HG03432 (cell line): Measurements from ENCODE around the gene NBPF3.
"Not testable (repeated sequence)": the region's sequence is repeated elsewhere in the genome, so short reads cannot be mapped to it uniquely, and the experiment has no call there.

Source experiments
- ATAC-seq: cut with Tn5 transposase; IDR thresholded peaks from one replicate; pipeline ENCODE4 v1.9.1; 2021; ENCODE audit warnings: mild to moderate bottlenecking, moderate library complexity; ENCODE audit not compliant: unreplicated experiment

NBPF3 gene, protein sequence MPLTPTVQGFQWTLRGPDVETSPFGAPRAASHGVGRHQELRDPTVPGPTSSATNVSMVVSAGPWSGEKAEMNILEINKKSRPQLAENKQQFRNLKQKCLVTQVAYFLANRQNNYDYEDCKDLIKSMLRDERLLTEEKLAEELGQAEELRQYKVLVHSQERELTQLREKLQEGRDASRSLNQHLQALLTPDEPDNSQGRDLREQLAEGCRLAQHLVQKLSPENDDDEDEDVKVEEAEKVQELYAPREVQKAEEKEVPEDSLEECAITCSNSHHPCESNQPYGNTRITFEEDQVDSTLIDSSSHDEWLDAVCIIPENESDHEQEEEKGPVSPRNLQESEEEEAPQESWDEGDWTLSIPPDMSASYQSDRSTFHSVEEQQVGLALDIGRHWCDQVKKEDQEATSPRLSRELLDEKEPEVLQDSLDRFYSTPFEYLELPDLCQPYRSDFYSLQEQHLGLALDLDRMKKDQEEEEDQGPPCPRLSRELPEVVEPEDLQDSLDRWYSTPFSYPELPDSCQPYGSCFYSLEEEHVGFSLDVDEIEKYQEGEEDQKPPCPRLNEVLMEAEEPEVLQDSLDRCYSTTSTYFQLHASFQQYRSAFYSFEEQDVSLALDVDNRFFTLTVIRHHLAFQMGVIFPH

GRCh38 chr1:21439721-21440629 lies at the start of gene NBPF3:
Gene NBPF3 (plus strand): TSS chr1:21440137. CDS start chr1:21445087, 4,950 bp downstream.
- ATAC-seq: peak; percentile 97

DNA sequence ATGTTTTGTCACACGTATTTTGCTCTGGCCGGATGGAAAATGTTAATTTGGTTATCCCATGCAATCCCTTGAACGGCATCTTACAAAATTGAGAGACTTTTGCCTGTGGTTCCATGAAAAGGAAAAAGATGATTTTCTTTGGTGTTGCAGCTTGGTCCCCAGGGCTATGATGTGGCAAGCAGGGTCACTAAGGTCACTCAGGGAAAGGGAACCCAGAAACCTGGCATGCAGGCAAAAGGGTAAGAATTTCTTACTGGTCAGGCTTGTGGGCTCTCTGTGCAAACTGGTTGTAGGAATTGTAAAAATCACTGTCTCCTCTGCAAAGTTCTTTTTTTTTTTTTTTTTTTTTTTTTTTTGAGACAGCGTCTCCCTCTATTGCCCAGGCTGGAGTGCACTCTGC lies 48.4 kb upstream of the NBPF3 start:
- ATAC-seq: no peak

- ATAC-seq: no peak
Observed at GRCh38 chr1:21392587-21393263, 47.2 kb upstream of the NBPF3 start.

- ATAC-seq: no peak
Observed at GRCh38 chr1:21396516-21396915, 43.4 kb upstream of the NBPF3 start.

- ATAC-seq: no peak
Observed at GRCh38 chr1:21397813-21398188, 42.1 kb upstream of the NBPF3 start.

GRCh38 chr1:21401726-21402346 lies 38.1 kb upstream of the NBPF3 start:
- ATAC-seq: not testable (repeated sequence)

DNA sequence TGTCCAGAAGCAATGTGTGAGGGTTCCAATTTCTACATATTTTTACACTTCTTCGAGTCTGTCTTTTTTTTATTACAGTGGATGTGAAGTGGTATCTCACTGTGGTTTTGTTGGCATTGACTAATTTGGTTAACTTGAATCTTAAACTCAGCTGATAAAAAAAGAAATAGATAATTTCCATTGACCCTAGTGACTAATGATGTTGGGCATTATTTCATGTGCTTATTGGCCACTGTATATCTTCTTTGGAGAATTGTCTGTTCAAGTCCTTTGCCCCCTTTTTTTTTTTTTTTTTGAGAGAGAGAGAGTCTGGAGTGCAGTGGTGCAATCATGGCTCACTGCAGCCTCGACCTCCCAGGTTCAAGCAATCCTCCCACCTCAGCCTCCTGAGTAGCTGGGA lies 33.3 kb upstream of the NBPF3 start:
- ATAC-seq: no peak

DNA sequence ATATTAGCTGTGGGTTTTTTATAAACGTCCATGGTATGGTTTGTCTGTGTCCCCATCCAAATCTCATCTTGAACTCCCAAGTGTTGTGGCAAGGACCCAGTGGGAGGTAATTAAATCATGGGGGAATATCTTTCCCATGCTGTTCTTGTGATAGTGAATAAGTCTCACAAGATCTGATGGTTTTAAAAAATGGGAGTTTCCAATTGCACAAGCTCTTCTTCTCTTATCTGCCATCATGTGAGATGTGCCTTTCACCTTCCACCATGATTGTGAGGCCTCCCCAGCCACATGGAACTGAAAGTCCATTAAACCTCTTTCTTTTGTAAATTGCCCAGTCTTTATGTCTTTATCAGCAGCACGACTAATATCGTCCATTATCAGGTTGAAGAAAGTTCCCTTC lies 30.0 kb upstream of the NBPF3 start:
- ATAC-seq: not testable (repeated sequence)

DNA sequence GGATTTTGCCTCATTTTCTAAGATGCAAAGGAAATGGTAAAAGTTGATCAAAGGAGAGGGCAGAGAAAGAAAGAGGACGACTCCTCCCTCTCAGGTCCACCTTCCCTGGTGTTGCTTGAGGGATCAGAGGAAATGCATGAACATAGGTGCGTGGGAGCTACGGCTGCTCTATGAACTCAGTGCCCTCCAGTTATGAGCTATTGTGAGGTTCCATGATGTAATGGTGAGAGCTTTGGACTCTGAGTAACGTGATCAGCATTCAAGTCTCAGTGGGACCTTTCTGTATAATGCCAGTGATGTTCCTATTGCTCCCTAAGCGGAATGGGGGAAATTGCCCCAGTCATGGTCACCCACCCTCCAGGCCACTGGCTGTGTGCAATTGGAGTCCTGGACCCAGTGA lies 25.9 kb upstream of the NBPF3 start:
- no peak for ATAC-seq

- ATAC-seq: not testable (repeated sequence)
Observed at GRCh38 chr1:21420378-21420777, 19.6 kb upstream of the NBPF3 start.

DNA sequence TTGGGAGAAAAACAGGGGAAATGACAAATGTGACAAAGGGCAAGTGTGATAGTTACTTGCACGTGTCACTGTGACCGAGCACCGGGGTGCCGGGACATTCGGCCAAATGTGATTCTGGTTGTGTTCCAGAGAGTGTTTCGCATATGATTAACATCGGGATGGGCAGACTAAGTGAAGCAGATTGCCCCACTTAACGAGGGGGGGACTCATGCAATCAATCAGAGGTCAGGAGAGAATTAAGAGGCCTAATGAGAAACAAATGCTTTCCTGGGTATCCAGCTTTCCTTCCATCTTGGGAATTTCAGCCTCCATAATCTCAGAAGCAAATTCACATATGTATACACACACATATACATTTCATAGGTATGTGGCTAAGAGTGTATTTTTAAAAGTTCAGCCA lies 18.6 kb upstream of the NBPF3 start:
- ATAC-seq: not testable (repeated sequence)

DNA sequence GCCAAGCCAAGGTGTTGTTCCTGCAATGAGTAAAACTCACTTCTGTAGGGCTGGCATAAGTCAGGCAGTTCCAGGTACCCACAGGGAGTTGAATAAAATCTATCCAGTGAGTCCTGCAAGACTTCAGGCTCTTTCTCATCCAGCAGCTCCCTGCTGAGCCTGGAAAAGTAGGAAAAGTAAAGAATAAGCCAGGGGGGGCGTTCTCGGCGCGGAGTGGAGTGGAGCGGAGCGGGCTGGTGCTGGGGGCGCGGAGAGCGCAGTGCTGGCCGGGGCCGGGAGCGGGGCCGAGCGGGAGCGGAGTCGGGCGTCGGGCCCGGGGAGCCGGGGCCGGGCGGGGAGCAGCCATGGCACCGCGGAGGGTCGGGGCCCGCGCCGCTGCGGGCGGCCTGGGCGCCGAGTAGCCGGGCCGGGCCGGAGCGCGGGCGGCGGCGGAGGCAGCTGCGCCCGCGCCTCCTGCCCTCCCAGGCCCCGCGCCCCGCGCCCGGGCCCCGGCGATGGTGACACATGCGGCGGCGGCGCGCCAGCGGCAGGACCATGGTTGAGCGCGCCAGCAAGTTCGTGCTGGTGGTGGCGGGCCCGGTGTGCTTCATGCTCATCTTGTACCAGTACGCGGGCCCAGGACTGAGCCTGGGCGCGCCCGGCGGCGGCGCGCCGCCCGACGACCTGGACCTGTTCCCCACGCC lies 12.0 kb upstream of the NBPF3 start:
- ATAC-seq: peak; percentile 16

- ATAC-seq: peak; percentile 40
Observed at GRCh38 chr1:21428481-21429073, 11.4 kb upstream of the NBPF3 start.

DNA sequence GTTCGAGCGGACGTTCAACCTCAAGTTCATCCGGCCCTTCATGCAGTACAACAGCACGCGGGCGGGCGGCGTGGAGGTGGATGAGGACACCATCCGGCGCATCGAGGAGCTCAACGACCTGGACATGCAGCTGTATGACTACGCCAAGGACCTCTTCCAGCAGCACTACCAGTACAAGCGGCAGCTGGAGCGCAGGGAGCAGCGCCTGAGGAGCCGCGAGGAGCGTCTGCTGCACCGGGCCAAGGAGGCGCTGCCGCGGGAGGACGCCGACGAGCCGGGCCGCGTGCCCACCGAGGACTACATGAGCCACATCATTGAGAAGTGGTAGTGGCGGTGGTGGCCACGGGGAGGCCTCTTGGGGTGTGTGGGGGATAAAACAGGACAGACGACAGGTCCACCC lies 10.7 kb upstream of the NBPF3 start:
- not testable (repeated sequence) for ATAC-seq

GRCh38 chr1:21430875-21431274 lies 9.1 kb upstream of the NBPF3 start:
- not testable (repeated sequence) for ATAC-seq

DNA sequence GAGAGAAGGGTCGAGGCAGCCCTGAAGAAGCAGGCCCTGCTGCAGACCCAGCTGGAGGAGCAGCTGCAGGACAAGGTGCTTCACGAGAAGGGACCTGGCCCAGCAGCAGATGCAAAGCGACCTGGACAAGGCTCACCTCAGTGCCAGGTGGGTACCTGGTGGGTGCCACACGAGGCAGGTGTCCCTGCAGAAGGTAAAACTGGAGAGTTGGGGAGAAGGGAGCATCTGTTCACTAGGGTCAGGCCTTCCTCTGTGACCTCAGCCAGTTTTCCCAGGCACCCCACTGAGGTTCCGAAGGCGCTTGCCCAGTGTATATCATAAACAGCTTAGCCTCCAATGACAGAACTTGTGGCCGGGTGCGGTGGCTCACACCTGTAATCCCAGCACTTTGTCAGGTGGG lies 5.5 kb upstream of the NBPF3 start:
- no peak for ATAC-seq

DNA sequence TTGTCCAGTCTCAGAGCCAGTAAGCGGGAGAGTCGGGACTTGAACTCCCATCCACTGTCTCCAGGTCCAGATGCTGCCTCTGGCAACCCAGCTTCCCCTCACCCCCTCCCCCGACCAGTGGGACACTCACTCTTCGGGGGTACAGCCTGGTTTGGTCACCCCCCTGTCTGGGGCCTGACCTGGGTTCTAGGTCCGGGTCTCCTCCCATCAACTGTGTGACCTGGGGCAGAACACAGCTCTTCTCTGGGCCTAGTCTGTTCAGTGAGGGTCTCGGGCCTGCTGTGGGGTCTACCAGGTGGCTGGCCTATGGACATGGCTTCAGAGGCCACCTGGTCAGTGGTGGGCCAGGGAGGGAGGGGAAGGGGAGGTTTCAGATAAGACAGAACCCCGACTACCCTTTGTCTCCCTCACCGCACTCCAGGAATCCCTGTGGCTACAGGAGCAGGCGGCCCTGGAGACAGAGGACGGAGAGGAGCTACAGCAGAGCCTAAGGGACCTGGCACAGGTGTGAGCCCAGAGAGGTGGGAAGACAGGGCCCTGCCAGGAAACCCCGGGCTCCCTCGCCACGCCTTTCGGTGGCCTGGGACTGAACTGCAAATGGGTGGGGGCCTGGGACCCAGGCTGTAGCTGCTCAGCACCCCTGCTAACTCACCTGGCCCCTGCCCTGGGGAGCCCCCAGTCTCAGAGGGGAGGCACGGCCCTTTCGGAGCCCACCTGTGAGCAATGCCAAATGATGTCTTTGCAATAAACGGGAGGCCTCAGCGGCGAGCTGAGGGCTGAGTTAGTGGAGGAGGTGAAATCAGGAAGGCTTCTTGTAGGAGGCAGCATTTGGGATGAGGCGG lies 4.1 kb upstream of the NBPF3 start:
- ATAC-seq: no peak

- ATAC-seq: no peak
Observed at GRCh38 chr1:21436488-21437340, 3.2 kb upstream of the NBPF3 start.
